GM11168 (cell line): ENCODE results near the gene STX18.
"Not testable (repeated sequence)": the region's sequence is repeated elsewhere in the genome, so short reads cannot be mapped to it uniquely, and the experiment has no call there.

Experiments used
- in situ Hi-C: fragments of 300-500 bp; cut with MboI; formaldehyde crosslinking; loops from one replicate; pipeline ENCODE4 v1.12.0; 2022; ENCODE audit warnings: low sequenced_read_pairs; ENCODE audit not compliant: unreplicated experiment

The STX18 gene

DNA sequence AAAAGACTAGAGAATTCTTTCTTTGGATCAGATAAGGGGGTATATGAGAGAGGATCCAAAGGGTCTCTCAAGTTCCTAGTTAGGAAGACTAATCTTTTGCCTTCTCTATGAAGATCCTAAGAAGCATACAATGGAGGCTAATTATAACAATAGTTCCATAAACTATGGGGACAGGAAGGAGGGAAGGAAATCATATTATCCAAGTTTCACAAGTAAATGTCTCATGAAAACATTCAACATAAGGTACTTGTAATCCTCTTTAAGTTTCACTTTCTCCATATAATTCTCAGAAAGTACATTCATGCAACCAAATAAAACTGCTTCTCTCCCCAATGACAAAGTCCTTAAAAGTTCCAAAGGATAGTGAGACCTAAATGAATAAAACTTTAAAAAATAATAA lies 27.1 kb downstream of the STX18 start:
- in situ Hi-C loops, result no loop called here

GRCh38 chr4:4512282-4512681 lies 29.6 kb downstream of the STX18 start:
- in situ Hi-C loops, result no loop called here

GRCh38 chr4:4510641-4511040 lies 31.2 kb downstream of the STX18 start:
- in situ Hi-C loops, result not testable (repeated sequence)

DNA sequence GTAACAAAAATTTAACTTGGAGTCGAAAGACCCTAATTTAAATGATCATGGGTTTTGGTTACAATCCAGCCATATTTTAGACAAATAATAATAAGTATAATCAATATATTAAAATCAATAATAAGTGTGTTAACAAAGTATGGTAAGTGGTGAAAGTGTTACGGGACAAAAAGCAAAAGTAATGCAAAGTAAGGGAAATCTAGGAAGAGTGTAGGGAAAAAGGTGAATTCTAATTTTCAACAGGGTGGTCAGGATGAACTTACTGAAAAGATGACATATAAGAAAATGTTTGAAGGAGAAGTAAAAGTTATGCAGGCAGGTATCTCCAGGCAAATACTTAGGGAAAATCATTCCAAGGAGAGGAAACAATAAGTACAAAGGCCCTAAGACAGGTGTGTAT lies 32.3 kb downstream of the STX18 start:
- in situ Hi-C loops, result no loop called here

GRCh38 chr4:4507923-4508322 lies 33.9 kb downstream of the STX18 start:
- in situ Hi-C loops, result no loop called here

DNA sequence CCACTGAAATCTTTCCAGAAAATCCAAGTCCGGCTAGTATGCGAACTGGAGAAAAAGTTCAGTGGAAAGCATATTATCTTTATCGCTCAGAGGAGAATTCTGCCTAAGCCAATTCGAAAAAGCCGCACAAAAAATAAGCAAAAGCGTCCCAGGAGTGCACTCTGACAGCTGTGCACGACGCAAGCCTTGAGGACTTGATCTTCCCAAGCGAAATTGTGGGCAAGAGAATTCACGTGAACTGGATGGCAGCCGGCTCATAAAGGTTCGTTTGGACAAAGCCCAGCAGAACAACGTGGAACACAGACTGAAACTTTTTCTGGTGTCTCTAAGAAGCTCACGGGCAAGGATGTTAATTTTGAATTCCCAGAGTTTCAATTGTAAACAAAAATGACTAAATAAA lies 34.4 kb downstream of the STX18 start:
- in situ Hi-C loops, result no loop called here

GRCh38 chr4:4506961-4507360 lies 34.9 kb downstream of the STX18 start:
- in situ Hi-C loops, result no loop called here

GRCh38 chr4:4505211-4505610 lies 36.6 kb downstream of the STX18 start:
- in situ Hi-C loops, result not testable (repeated sequence)

- in situ Hi-C loops, result no loop called here
Observed at GRCh38 chr4:4504783-4505182, 37.1 kb downstream of the STX18 start.

GRCh38 chr4:4502694-4503311 lies 39.0 kb downstream of the STX18 start:
- in situ Hi-C loops, result no loop called here

- in situ Hi-C loops, result no loop called here
Observed at GRCh38 chr4:4501679-4502078, 40.2 kb downstream of the STX18 start.

GRCh38 chr4:4499438-4500123 lies 42.3 kb downstream of the STX18 start:
- in situ Hi-C loops, result no loop called here

DNA sequence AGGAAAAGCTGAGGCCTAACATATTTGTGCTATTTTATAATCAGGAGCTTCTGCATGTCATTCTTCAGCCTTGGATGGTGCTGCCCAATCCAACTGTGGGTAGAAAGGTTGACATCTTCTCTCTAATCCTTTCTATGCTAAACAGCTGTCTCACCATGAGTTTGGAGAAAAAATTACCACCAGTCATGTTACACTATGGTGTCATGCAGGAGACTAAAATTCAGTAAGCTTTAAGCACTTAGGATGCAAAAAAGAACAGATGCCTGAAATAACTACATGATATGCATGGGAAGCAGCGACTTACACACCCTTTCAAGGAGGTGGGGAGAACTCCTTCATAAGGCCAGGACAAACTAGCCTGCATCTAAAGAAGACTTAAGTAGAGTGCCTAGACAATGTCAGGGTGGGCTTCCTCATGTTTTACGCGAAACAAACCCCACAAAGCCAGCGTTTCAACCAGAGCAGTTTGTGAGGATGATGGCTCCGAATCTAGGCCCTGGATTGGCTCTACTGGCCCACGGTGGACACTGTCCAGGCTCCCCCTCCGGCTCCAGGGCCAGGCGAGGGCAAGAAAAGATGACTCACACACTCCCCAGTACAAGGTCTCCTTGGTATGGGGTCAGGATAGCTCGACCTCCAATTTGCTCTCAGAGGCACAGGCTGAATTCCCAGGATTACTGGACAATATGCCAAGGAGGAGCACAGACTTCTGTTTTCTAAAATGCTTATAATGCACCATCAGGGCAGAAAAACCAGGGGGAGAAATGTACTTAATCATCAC lies 45.1 kb downstream of the STX18 start:
- in situ Hi-C loops, result no loop called here

GRCh38 chr4:4494882-4495281 lies 47.0 kb downstream of the STX18 start:
- in situ Hi-C loops, result no loop called here

GRCh38 chr4:4492161-4492847 lies 49.5 kb downstream of the STX18 start:
- in situ Hi-C loops, result no loop called here

GRCh38 chr4:4491396-4491893 lies 50.4 kb downstream of the STX18 start:
- in situ Hi-C loops, result no loop called here

GRCh38 chr4:4490816-4491215 lies 51.0 kb downstream of the STX18 start:
- in situ Hi-C loops, result no loop called here

GRCh38 chr4:4490041-4490440 lies 51.8 kb downstream of the STX18 start:
- in situ Hi-C loops, result no loop called here

DNA sequence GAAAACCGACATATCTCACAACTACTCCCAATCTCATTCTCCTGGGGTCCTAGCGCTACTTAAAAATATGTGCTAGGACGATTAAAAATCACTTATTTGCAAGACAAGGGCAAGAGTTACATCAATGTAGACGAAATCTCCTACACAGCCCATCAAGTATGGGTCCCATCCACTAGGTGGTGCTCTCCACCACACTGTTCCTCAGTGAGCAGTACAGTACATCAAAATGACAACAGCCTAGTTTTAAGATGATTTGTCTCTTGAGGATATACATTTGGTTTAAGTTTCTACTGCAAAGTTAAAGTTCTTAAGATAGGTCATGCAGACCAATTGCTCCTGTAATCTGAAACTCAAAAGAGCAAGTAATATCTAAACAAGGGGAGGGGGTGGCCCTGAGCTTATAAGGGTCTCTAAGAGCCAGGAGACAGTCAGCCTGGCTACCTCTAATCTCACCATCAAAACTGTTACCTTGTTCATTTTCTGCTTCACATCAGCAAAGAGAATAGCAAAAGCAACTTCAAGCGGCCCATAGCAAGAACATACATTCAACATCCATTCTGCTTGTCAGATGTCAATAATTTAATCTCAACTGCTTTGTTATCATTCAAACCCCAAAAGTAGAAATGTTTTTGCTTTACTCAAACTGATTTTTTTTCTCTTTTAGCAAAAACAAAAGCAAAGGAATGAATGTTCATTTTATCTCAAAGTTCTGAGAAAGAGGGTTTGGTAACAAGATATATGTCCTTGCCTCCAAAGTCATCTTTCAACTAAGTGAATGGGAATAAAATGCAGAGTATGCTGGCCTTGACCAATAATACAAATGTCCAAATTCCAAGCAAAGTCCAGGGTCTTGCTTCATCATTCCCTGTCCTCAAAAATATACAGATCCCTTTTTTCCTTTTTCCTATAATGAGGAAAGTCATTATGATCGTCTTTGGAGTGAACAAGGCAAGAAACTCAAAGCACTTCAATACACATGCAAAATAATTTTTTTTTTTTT lies 53.1 kb downstream of the STX18 start:
- in situ Hi-C loops, result loop anchor here (10.0 kb wide), 1 partner anchor 396 kb away; no protein-coding TSS in a partner anchor
